CD4-positive, alpha-beta T cell treated with Interleukin-6 for 4 hours (primary cell): Measurements from ENCODE around the gene PLIN5.

Source experiments
- DNase-seq: peaks from one replicate; pipeline ENCODE4 v3.0.0-alpha.2; 2020; ENCODE audit warnings: mixed read lengths

The PLIN5 gene

GRCh38 chr19:4503825-4504170 is 31.2 kb downstream of the PLIN5 start:
- DNase-seq = no peak

DNA sequence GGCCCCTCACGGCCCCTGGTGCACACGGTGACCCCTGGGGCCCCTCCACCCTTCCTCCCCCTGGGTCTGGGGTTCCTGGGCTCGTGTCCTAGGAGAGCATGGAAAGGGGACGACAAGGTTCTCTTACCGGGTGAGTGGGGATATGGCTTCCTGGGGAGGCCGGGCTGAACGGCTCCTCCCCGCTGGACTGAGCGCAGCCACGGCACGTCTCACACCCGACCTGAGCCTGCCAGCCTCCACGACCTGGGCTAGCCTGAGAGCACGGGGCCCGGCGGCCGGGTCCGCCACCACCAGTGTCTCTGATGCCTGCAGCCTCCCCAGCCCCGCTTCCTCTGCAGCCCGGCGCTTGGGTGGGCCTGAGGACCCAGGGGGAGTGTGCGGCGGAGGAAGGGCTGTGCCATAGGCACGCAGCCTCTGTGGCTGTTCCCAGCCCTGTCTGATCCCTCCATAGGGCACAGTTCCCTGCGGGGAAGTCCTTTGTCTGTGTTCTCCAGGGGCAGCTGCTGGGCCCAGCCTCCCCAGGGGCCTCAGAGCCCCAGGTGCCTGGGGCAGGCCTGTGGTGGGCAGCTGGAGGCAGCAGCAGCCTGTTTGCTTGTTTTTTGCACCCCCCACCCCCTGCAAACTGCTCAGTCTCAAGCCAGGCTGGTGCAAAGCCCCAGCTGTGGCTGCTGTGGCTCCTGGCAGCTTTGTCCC is 31.7 kb downstream of the PLIN5 start:
- DNase-seq = no peak

GRCh38 chr19:4502282-4503131 is 32.5 kb downstream of the PLIN5 start:
- DNase-seq = no peak

DNA sequence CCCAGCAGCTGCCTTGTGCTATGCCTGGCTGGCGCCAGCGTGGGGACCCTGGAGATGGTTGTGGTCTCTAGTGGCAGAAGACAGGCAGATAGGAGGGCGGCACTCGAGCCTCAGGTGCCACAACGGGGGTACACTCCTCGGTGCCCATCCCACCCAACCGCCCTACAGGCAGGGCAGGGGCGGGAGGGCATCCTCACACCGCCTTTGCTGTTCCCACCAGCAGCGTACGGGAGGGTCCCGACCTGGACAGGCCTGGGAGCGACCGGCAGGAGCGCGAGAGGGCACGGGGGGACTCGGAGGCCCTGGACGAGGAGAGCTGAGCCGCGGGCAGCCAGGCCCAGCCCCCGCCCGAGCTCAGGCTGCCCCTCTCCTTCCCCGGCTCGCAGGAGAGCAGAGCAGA is 33.3 kb downstream of the PLIN5 start:
- DNase-seq = no peak

- no peak for DNase-seq
Observed at GRCh38 chr19:4500841-4501591, 34.0 kb downstream of the PLIN5 start.

DNA sequence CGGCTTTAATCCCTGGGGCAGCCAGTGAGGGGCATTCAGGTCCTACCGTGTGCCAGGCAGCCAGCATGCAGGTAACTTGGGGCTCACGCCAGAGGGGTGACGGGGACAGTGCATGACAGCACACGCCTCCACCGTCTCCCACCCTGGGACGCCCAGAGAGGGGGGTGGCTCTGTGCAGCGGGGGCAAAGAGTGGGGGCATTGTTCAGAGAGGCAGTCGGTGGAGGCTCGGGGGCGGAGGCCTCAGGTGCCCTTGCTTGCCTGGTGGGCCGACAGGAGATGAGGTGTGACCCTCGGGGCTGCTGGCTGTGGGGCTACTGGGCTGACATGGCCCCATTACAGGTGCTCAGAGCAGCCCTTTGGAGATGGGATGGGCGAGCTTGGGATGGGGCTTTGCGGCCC is 35.2 kb downstream of the PLIN5 start:
- DNase-seq = no peak

GRCh38 chr19:4499318-4499717 is 35.7 kb downstream of the PLIN5 start:
- no peak for DNase-seq

DNA sequence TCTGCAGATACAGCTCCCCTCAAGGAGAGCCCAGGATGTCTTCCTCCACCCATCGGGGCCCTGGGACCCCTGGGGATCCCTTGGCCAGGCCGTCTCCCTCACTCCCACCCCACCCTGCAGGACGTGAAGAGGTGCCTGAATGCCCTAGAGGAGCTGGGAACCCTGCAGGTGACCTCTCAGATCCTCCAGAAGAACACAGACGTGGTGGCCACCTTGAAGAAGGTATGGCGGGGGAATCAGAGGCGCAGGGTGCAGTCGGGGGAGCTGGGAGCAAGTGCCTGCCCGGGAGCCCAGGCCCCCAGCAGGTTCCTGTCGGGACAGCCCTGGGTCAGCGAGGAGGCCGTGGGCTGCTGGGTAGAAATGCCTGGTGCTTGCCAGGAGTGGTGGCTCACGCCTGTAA is 36.3 kb downstream of the PLIN5 start:
- DNase-seq = no peak

GRCh38 chr19:4497770-4498389 is 37.1 kb downstream of the PLIN5 start:
- no peak for DNase-seq

DNA sequence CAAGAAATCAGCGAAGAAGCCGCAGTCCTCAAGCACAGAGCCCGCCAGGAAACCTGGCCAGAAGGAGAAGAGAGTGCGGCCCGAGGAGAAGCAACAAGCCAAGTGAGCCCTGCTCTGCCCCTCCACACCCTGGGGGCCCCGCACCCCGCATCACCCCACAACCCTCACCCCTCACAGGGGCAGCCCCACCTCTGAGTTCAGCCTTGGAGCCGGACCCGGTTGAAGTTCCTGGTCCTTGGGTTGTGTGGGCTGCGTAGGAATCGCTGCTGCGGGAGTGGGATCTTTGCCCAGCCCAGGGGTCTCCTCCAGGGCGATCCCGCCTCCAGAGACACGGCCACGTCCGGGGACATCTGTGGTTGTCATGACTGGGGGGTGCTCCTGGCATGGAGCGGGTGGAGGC is 38.7 kb downstream of the PLIN5 start:
- no peak for DNase-seq

GRCh38 chr19:4495471-4495870 is 39.6 kb downstream of the PLIN5 start:
- DNase-seq = no peak

DNA sequence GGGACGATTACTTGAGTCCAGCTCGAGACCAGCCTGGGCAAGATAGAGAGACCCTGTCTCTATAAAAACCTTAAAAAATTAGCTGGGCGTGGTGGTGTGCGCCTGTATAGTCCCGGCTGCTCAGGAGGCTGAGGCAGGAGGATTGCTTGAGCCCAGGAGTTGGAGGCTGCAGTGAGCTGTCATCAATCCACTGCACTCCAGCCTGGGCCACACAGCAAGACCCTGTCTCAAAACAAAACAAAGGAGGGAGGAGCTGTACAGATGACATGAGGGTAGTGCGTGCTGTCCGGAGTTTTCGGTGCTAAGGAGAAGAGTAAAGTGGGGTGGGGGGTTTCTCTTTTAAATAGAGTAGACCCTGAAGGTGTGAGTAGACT is 40.3 kb downstream of the PLIN5 start:
- DNase-seq = no peak

- no peak for DNase-seq
Observed at GRCh38 chr19:4493929-4494690, 40.9 kb downstream of the PLIN5 start.

DNA sequence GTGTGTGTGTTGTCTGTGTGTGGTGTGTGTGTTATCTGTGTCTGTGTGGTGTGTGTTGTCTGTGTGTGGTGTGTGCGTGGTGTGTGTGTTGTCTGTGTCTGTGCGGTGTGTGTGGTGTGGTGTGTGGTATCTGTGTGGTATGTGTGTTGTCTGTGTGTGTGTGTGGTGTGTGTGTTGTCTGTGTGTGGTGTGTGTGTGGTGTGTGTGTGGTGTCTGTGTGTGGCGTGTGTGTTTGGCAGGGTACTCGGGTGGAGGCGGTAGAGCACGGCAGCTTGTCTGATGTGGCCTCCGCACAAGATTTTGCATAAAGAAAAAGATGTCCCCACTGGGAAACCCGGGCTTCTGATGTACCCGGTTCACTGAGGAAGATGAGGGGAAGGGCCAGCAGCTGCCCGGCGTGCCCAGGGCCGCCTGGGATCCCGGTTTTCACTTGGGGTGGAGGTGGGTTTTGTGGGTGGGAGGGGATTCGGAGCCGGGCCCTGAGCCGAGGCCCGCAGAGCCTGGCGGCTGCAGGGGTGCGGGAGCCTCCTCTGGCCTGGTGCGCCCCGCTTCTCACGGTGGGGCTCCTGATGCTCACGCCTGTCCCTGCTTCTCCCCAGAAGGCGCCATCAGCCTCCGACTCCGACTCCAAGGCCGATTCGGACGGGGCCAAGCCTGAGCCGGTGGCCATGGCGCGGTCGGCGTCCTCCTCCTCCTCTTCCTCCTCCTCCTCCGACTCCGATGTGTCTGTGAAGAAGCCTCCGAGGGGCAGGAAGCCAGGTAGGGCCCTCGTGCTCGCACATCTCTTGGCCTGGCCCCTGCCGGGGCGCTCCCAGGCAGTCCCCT is 41.7 kb downstream of the PLIN5 start:
- DNase-seq = no peak

DNA sequence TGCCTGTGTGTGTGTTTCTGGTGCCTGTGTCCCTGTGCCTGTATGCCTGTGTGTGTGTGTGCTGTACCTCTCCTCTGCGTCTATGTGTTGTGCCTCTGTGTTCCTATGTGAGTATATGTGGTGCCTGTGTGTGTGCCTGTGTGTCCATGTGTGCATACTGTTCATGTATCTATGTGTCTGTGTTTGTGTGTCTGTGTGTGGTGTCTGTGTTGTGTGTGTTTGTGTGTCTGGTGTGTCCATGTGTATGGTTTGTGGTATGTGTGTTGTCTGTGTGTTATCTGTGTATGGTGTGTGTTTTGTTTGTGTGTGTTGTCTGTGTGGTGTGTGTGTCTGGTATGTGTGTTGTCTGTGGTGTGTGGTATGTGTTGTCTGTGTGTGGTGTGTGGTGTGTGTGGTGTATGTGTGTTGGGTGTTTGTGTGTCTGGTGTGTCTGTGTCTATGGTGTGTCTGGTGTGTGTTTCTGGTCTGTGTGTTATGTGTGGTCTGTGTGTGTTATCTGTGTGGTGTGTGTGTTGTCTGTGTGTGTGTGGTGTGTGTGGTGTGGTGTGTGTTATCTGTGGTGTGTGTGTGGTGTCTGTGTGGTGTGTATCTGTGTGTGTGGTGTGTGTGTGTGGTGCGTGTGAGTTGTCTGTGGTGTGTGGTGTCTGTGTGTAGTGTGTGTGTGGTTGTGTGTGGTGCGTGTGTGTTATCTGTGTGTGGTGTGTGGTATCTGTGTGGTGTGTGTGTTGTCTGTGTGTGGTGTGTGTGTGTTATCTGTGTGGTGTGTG is 42.5 kb downstream of the PLIN5 start:
- DNase-seq = no peak

DNA sequence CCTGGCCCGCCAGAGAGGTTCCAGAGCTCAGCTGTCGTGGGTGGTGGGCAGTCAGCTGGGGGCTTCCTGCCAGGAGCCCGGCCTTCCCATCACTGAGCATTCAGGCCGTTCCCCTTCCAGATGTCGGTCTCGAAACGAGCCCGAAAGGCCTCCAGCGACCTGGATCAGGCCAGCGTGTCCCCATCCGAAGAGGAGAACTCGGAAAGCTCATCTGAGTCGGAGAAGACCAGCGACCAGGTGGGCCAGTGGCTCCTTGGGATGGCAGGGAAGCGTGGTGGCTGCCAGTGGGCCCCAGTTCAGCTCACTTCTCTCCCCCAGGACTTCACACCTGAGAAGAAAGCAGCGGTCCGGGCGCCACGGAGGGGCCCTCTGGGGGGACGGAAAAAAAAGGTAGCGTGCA is 43.6 kb downstream of the PLIN5 start:
- DNase-seq = no peak

DNA sequence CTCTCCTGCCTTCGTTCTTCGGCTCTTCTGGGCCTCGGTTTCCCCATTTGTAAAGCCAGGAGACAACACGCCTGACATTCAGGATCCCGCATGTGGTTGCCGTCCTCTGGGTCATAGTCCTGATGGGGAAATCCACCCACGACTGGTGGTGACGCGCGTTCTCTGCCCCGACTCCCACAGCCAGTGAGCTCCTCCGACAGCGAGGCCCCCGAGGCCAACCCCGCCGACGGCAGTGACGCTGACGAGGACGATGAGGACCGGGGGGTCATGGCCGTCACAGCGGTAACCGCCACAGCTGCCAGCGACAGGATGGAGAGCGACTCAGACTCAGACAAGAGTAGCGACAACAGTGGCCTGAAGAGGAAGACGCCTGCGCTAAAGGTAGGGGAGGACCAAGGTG is 46.5 kb downstream of the PLIN5 start:
- DNase-seq = no peak

- no peak for DNase-seq
Observed at GRCh38 chr19:4487572-4487971, 47.5 kb downstream of the PLIN5 start.

DNA sequence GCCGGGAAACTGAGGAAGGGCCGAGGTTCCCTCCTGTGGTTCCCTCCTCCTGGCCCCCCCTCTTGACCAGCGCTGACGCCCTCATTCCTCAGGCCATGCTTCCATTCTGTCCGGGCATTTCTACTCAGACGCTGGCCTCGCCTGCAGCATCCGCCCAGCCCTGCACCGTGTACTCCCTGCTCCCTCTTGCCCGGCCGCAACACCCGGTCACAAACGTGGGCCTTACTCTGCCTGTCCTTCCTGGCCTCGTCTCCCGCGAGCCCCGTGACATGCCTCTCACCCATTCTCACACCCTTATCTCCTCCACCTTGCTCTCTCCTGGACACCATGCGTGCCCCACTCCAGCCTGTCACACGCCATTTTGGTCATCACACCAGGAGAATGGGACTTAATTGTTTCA is 51.6 kb downstream of the PLIN5 start:
- DNase-seq = no peak

DNA sequence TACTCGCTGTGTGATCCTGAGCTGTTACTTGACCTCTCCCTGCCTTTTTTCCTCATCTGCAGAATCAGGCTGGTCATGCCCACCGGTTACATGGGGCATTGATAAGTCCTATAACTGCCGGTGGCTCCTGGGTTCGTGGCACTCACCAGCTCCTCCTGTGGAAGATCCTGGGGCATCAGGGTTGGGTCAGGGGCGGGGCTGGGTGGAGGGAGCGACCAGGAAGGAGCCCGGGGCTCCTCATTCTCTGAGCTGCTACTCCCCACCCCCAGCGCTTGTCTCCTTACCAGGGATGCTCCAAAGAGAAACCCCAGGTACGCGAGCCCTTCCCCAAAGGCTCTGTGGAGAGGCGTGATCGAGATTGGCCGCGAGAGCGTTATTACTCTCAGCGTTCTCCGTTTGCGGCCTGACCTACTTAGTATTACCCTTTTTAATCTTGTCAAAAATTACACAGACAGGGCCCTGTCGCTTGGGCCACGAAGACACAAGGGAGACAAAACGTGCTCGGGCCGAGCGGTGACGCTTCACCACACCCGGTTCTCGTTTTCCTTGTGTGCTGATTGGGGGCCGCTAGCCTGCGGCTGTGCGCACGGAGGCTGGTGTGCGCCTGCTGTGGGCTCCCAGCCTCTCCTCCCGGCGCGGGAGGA is 52.2 kb downstream of the PLIN5 start:
- DNase-seq = no peak
